GM12878 (cell line): Measurements from ENCODE around the gene SRCAP.

Experiments used
- ATF7 ChIP-seq: fragments of 450-650 bp; IDR thresholded peaks from 2 replicates; pipeline ENCODE4 v1.6.1; 2016; ENCODE audit warnings: low read depth, mild to moderate bottlenecking
- E2F8 ChIP-seq: fragments of 450-650 bp; IDR thresholded peaks from 2 replicates; pipeline ENCODE4 v1.6.1; 2018; ENCODE audit warnings: mild to moderate bottlenecking, low read depth, moderate library complexity; ENCODE audit not compliant: partially characterized antibody
- EGR1 ChIP-seq, 2 experiments: IDR thresholded peaks; 1 replicate in 1 of 2; 2 replicates in 1 of 2; pipeline ENCODE4 v1.6.1; 2011 to 2012; ENCODE audit warnings: low read depth in 2 of 2, low read length in 2 of 2, borderline replicate concordance in 1 of 2, mild to moderate bottlenecking in 1 of 2, moderate library complexity in 1 of 2
- EP300 ChIP-seq, 2 experiments: fragments of 150-350 bp in 1 of 2; IDR thresholded peaks; 2 replicates each; pipeline ENCODE4 v1.6.1; 2011 to 2012; ENCODE audit warnings: low read depth in 2 of 2, low read length in 2 of 2, borderline replicate concordance in 1 of 2, improper control_type of control experiment in 1 of 2, inconsistent platforms in 1 of 2; ENCODE audit not compliant: control insufficient read depth in 1 of 2
- EZH2 ChIP-seq: IDR thresholded peaks from 2 replicates; pipeline ENCODE4 v1.6.1; 2012; ENCODE audit warnings: low read depth, mild to moderate bottlenecking, control low read depth, inconsistent platforms, low read length, borderline replicate concordance; ENCODE audit not compliant: control insufficient read depth
- HDAC6 ChIP-seq: fragments of 200-600 bp; sonication (generic); IDR thresholded peaks from one replicate; pipeline ENCODE4 v1.8.0; 2017; ENCODE audit warnings: antibody characterized with exemption; ENCODE audit not compliant: unreplicated experiment
- KDM1A ChIP-seq: fragments of 200-600 bp; sonication (generic); IDR thresholded peaks from 2 replicates; pipeline ENCODE4 v1.6.1; 2016; ENCODE audit warnings: borderline replicate concordance
- MEF2A ChIP-seq: IDR thresholded peaks from 2 replicates; pipeline ENCODE4 v1.6.1; 2011; ENCODE audit warnings: low read depth, mild to moderate bottlenecking, low read length, moderate library complexity; ENCODE audit not compliant: insufficient read depth
- SP1 ChIP-seq: IDR thresholded peaks from one replicate; pipeline ENCODE4 v1.6.1; 2011; ENCODE audit warnings: low read depth, low read length
- STAT1 ChIP-seq: fragments of 450-650 bp; conservative IDR thresholded peaks from 2 replicates; pipeline ENCODE4 v1.6.1; 2014; ENCODE audit warnings: antibody characterized with exemption, mild to moderate bottlenecking
- SUZ12 ChIP-seq: fragments of 200-600 bp; sonication (generic); IDR thresholded peaks from one replicate; pipeline ENCODE4 v1.6.1; 2018; ENCODE audit warnings: antibody characterized with exemption, mild to moderate bottlenecking; ENCODE audit not compliant: unreplicated experiment
- ZBTB33 ChIP-seq: fragments of 450-650 bp; IDR thresholded peaks from 2 replicates; pipeline ENCODE4 v1.6.1; 2017; ENCODE audit warnings: mild to moderate bottlenecking
- ZNF274 ChIP-seq: IDR thresholded peaks from one replicate; pipeline ENCODE4 v1.8.0; 2011; ENCODE audit not compliant: insufficient read length, insufficient read depth
- TF ChIP-seq, protein P1 (sequence below): fragments of 450-650 bp; formaldehyde crosslinking; IDR thresholded peaks from 2 replicates; pipeline ENCODE4 v1.4.0; 2020; ENCODE audit warnings: mild to moderate bottlenecking, moderate library complexity

- no peak for TF ChIP-seq EP300 (IDR thresholded peaks at IDR 0.05; ENCODE audit: borderline replicate concordance in 1 of 2, control insufficient read depth in 1 of 2, low read depth in 2 of 2, low read length in 2 of 2)
- TF ChIP-seq, protein P1, sequence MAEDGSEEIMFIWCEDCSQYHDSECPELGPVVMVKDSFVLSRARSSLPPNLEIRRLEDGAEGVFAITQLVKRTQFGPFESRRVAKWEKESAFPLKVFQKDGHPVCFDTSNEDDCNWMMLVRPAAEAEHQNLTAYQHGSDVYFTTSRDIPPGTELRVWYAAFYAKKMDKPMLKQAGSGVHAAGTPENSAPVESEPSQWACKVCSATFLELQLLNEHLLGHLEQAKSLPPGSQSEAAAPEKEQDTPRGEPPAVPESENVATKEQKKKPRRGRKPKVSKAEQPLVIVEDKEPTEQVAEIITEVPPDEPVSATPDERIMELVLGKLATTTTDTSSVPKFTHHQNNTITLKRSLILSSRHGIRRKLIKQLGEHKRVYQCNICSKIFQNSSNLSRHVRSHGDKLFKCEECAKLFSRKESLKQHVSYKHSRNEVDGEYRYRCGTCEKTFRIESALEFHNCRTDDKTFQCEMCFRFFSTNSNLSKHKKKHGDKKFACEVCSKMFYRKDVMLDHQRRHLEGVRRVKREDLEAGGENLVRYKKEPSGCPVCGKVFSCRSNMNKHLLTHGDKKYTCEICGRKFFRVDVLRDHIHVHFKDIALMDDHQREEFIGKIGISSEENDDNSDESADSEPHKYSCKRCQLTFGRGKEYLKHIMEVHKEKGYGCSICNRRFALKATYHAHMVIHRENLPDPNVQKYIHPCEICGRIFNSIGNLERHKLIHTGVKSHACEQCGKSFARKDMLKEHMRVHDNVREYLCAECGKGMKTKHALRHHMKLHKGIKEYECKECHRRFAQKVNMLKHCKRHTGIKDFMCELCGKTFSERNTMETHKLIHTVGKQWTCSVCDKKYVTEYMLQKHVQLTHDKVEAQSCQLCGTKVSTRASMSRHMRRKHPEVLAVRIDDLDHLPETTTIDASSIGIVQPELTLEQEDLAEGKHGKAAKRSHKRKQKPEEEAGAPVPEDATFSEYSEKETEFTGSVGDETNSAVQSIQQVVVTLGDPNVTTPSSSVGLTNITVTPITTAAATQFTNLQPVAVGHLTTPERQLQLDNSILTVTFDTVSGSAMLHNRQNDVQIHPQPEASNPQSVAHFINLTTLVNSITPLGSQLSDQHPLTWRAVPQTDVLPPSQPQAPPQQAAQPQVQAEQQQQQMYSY (CRISPR knock-in tag) = no peak
- no peak for TF ChIP-seq ZBTB33
- TF ChIP-seq SP1 = no peak
- no peak for TF ChIP-seq ZNF274
- TF ChIP-seq STAT1 = no peak
- no peak for TF ChIP-seq EGR1 (IDR thresholded peaks at IDR 0.05; ENCODE audit: borderline replicate concordance in 1 of 2, low read depth in 2 of 2, low read length in 2 of 2)
- TF ChIP-seq KDM1A = no peak
- TF ChIP-seq EZH2 = no peak
- TF ChIP-seq E2F8 = no peak
- TF ChIP-seq HDAC6 = no peak
- no peak for TF ChIP-seq ATF7
- no peak for TF ChIP-seq SUZ12
- TF ChIP-seq MEF2A = no peak
These were observed 12.7 kb downstream of the SRCAP start for GRCh38 chr16:30711712-30712111.
